Smooth muscle cell (in vitro differentiated cells): Measurements from ENCODE around the gene AP1M1. TPM values are rescaled to one million over a fixed set of nuclear protein-coding genes. Genes with fewer than 3 reads are reported as not detected.

Experiments
- DNase-seq: peaks from one replicate; lab custom pipeline; 2025; ENCODE audit not compliant: unreplicated experiment; lab: John Stamatoyannopoulos, UW
- H2AFZ ChIP-seq: fragments of 200-600 bp; sonication (generic); 2 replicates; pipeline ENCODE4 v1.6.0; 2016; ENCODE audit warnings: antibody characterized with exemption, low read depth, mild to moderate bottlenecking
- H3F3A ChIP-seq: fragments of 200-600 bp; sonication (generic); 2 replicates; pipeline ENCODE4 v1.6.0; 2017; ENCODE audit warnings: antibody characterized with exemption, low read depth
- H3K27ac ChIP-seq: fragments of 200-600 bp; sonication (generic); 2 replicates; pipeline ENCODE4 v1.5.1; 2016; ENCODE audit warnings: low read depth, mild to moderate bottlenecking
- H3K27me3 ChIP-seq: fragments of 200-600 bp; sonication (generic); 2 replicates; pipeline ENCODE4 v1.6.1; 2016; ENCODE audit warnings: low read depth, mild to moderate bottlenecking
- H3K36me3 ChIP-seq: fragments of 200-600 bp; sonication (generic); 2 replicates; pipeline ENCODE4 v1.5.1; 2016; ENCODE audit warnings: low read depth
- H3K4me1 ChIP-seq: fragments of 200-600 bp; sonication (generic); 2 replicates; pipeline ENCODE4 v1.5.1; 2016; ENCODE audit warnings: low read depth
- H3K4me2 ChIP-seq: fragments of 200-600 bp; sonication (generic); 2 replicates; pipeline ENCODE4 v1.6.0; 2016; ENCODE audit warnings: mild to moderate bottlenecking
- H3K4me3 ChIP-seq: fragments of 200-600 bp; sonication (generic); 2 replicates; pipeline ENCODE4 v1.5.1; 2016; ENCODE audit warnings: mild to moderate bottlenecking
- H3K79me2 ChIP-seq: fragments of 200-600 bp; sonication (generic); 2 replicates; pipeline ENCODE4 v1.6.0; 2016; ENCODE audit warnings: low read depth, mild to moderate bottlenecking
- H3K9ac ChIP-seq: fragments of 200-600 bp; sonication (generic); 2 replicates; pipeline ENCODE4 v1.6.0; 2016; ENCODE audit warnings: low read depth
- H3K9me3 ChIP-seq: fragments of 200-600 bp; sonication (generic); replicated peaks from 2 replicates; pipeline ENCODE4 v1.5.1; 2016; ENCODE audit warnings: low read depth
- H4K20me1 ChIP-seq: fragments of 200-600 bp; sonication (generic); 2 replicates; pipeline ENCODE4 v1.6.0; 2016; ENCODE audit warnings: low read depth
- WGBS: methylation state at CpG from one replicate; pipeline ENCODE4 v1.1.7; 2016; ENCODE audit warnings: low lambda C conversion rate; 5-methylcytosine and 5-hydroxymethylcytosine counted together
- polyA plus RNA-seq: library from polyadenylated mRNA; unstranded; fragments of >200 nt; fragmentation: Nextera tagmentation; extraction: Ambion mirVana; gene quantifications from 2 replicates; pipeline ENCODE4 v1.2.1, GENCODE V29; 2016
- total RNA-seq: library from RNA; depleted of rRNA; stranded (reverse); fragments of >200 nt; gene quantifications from 2 replicates; pipeline ENCODE4 v1.2.3, GENCODE V29; 2014
- TF ChIP-seq, protein P1 (sequence below): fragments of 200-600 bp; sonication (generic); IDR thresholded peaks from 2 replicates; pipeline ENCODE4 v1.5.1; 2017; ENCODE audit warnings: borderline replicate concordance, mild to moderate bottlenecking, antibody characterized with exemption; ENCODE audit not compliant: insufficient read depth, poor library complexity, severe bottlenecking

Gene AP1M1
- total and polyA plus RNA-seq, 2 experiments from 2014 or later = 70.6 to 119 TPM

DNA sequence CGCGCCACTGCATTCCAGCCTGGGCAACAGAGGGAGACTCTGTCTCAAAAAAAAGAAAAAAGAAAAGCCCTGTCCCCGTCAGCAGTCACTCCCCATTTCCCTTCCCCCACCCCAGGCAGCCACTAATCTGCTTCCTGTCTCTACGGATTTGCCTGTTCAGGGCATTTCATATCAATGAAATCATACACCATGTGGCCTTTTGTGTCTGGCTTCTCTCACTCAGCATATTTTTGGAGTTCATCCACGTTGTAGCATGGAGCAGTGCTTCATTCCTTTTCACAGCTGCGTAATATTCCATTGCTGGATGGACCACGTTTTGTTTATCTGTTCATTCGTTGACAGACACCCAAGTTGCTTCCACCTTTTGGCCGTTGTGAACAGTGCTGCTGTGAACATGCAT is 90.8 kb downstream of the AP1M1 start:
- Histone ChIP-seq H3K27me3 (peaks cover 4% of the 10 kb centered on the region), H3K36me3 (no peaks in the 10 kb centered on the region), H3K79me2 (no peaks in the 10 kb centered on the region), H2AFZ (no peak overlapping the region), H3K9me3 (no peaks in the 10 kb centered on the region), H3K4me3 (no peak overlapping the region), H3F3A (peaks cover 12% of the 10 kb centered on the region), H3K9ac (no peak overlapping the region), H4K20me1 (no peaks in the 10 kb centered on the region), H3K27ac (no peak overlapping the region), H3K4me1 (no peaks in the 10 kb centered on the region), H3K4me2 (no peak overlapping the region)
- no peak for DNase-seq
- TF ChIP-seq, protein P1, sequence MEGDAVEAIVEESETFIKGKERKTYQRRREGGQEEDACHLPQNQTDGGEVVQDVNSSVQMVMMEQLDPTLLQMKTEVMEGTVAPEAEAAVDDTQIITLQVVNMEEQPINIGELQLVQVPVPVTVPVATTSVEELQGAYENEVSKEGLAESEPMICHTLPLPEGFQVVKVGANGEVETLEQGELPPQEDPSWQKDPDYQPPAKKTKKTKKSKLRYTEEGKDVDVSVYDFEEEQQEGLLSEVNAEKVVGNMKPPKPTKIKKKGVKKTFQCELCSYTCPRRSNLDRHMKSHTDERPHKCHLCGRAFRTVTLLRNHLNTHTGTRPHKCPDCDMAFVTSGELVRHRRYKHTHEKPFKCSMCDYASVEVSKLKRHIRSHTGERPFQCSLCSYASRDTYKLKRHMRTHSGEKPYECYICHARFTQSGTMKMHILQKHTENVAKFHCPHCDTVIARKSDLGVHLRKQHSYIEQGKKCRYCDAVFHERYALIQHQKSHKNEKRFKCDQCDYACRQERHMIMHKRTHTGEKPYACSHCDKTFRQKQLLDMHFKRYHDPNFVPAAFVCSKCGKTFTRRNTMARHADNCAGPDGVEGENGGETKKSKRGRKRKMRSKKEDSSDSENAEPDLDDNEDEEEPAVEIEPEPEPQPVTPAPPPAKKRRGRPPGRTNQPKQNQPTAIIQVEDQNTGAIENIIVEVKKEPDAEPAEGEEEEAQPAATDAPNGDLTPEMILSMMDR = no peak
- WGBS = 68% methylated on average over 9 of the region's 9 CpGs

DNA sequence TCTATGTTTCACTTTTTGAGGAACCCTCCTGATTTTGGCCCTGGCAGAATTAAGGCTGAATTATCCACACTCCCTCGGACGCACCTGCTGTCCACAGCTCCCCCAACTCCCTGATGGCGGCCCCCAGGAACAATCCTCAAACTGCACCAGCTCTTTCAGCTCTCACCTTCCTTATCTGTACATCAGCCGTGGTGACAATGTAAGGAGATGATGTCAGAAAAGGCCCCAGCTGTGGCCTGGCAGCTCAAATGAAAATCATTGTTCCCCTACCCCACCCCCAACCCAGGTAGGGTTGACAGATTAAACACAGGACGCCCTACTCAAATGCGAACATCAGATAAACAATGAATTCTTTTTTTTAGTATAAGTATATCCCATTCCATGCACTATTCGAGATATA is 91.9 kb downstream of the AP1M1 start:
- Histone ChIP-seq H4K20me1 (no peaks in the 10 kb centered on the region), H2AFZ (no peak overlapping the region), H3K36me3 (no peaks in the 10 kb centered on the region), H3K27me3 (peaks cover 4% of the 10 kb centered on the region), H3K9ac (no peak overlapping the region), H3K4me3 (no peak overlapping the region), H3K27ac (no peak overlapping the region), H3K4me1 (no peaks in the 10 kb centered on the region), H3K79me2 (no peaks in the 10 kb centered on the region), H3F3A (peaks cover 12% of the 10 kb centered on the region), H3K9me3 (no peaks in the 10 kb centered on the region), H3K4me2 (no peak overlapping the region)
- TF ChIP-seq, protein P1 = no peak
- no peak for DNase-seq
- WGBS = 90% methylated on average over 7 of the region's 7 CpGs

DNA sequence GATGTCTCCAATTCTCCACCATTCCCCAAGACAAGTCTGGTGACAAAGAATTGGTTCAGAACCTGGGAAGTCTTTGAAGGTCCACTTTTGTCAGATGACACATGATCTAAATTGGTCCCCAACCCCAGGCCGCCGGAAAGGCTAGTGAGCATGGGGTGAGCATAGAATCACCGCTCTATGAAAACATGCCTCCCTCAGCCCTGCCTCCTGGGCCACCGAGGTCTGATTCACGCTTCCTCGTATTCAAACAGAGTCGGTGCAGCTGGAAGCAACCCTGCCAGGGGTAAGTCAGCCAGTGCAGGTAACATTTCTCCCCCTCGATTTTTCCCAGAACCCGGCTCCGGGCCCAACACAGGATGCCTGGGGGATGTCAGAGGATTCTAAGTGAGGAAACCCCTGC is 93.0 kb downstream of the AP1M1 start:
- Histone ChIP-seq H3K79me2 (no peaks in the 10 kb centered on the region), H3K9ac (no peak overlapping the region), H3K9me3 (no peaks in the 10 kb centered on the region), H3K36me3 (no peaks in the 10 kb centered on the region), H3K27ac (no peak overlapping the region), H3K27me3 (peaks cover 4% of the 10 kb centered on the region), H3K4me1 (no peaks in the 10 kb centered on the region), H3F3A (peaks cover 12% of the 10 kb centered on the region), H3K4me2 (no peak overlapping the region), H4K20me1 (no peaks in the 10 kb centered on the region), H3K4me3 (no peak overlapping the region), H2AFZ (no peak overlapping the region)
- TF ChIP-seq, protein P1 = no peak
- no peak for DNase-seq
- 87% methylated on average over 10 of the region's 10 CpGs for WGBS
